Testis (tissue), 2 donors: ENCODE results near the gene RCOR1.

Experiments used
- CTCF ChIP-seq, 3 experiments: fragments of 450-650 bp in 2 of 3; fragments of 200-600 bp in 1 of 3; sonication (generic) in 1 of 3; IDR thresholded peaks; one replicate each; pipeline ENCODE4 v1.5.1; 2016 to 2019; ENCODE audit warnings: antibody characterized with exemption in 3 of 3, mild to moderate bottlenecking in 2 of 3, moderate library complexity in 1 of 3
- POLR2A ChIP-seq: fragments of 450-650 bp; IDR thresholded peaks from one replicate; pipeline ENCODE4 v1.6.1; 2017; ENCODE audit warnings: antibody characterized with exemption, mild to moderate bottlenecking, moderate library complexity

- TF ChIP-seq POLR2A (no peak), CTCF (IDR thresholded peaks at IDR 0.05) (no peak)
Observed at GRCh38 chr14:102727336-102728095, 135.1 kb downstream of the RCOR1 start.
